Myometrial cell (primary cell): ENCODE data around the gene SPI1. TPM values are rescaled to one million over a fixed set of nuclear protein-coding genes. Genes with fewer than 3 reads are reported as not detected.

ENCODE experiments used
- total RNA-seq: library from RNA; depleted of rRNA; stranded (reverse); fragments of >200 nt; gene quantifications from 2 replicates; pipeline ENCODE4 v1.2.3, GENCODE V29; 2015

SPI1 gene
- not detected in 2 replicates for total RNA-seq

DNA sequence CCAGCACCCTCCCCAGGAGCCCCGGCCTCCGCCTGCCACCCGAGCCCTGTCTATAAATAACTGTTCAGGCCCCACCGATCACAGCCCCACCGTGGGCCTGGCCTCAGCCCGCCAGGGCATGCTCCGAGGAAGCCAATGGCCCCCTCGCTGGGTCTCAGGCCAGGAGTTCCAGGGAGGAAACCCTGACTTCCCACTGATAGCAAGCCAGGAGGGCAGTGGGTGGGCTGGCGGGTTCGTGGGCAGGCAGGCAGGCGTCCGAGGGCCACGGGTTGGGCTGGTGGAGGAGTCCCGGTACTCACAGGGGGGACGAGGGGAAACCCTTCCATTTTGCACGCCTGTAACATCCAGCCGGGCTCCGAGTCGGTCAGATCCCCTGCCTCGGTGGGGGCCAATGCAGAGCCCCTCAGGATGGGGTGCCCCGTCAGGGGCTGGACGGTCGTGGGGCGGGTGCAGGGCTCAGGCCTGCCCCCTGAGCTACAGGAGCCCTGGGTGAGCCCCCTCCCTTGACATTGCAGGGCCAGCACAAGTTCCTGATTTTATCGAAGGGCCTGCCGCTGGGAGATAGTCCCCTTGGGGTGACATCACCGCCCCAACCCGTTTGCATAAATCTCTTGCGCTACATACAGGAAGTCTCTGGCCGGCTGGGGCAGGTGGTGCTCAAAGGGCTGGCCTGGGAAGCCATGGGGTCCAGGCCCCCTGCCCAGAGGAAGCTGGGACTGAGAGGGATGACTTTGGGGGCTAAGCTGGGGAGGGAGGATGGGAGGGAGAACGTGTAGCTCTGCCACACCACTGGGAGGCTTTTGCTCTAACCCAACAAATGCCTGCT is at the start of gene SPI1:
Gene SPI1 (minus strand): TSS at position 538 of the 826 bp plus-strand sequence. CDS start 194 bp downstream, at position 344.

DNA sequence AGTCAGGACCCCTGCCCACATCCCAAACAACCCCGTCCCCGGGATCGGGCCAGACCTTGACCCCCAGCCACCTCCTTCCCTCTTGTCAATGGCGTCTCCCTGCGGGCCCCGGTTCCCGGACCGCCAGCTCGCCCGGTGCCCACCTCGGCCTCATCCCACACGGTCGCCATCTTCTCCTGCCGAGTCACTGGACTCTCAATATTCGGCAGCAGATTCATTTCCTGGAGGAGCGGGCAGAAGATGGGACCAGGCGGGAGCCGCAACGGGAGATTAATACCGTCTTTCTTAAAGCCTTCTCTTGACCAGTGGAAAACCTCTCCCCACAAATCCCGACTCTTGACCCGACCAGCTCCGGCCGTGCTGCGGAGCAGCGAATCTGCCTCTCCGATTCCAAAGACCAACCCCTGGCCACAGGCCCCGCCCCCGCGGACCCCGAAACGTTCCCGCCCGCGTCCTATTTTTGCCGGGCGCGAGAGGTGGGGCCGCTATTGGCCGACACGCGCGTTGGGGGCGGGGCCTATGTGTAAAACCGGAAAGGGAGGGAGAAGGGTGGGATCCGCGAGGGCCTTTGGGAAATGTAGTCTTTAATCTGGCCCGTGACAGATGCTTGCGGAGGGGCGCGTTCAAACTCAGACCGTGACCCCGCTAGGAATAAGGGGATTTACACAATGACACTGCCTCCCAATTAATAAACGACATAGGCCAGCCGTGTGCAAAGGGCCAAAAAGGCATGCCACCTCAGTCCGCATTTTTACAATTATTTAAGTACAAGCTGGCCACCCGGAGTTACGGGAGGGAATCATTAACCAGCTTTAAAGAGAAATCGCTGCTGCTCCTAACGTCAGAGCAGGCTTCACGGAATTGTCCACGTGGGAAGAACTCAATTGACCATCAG is 48.0 kb upstream of the SPI1 start, which contains the start of gene PSMC3:
Gene PSMC3 (minus strand): TSS at position 378 of the 895 bp plus-strand sequence. CDS start 160 bp downstream, at position 218.

DNA sequence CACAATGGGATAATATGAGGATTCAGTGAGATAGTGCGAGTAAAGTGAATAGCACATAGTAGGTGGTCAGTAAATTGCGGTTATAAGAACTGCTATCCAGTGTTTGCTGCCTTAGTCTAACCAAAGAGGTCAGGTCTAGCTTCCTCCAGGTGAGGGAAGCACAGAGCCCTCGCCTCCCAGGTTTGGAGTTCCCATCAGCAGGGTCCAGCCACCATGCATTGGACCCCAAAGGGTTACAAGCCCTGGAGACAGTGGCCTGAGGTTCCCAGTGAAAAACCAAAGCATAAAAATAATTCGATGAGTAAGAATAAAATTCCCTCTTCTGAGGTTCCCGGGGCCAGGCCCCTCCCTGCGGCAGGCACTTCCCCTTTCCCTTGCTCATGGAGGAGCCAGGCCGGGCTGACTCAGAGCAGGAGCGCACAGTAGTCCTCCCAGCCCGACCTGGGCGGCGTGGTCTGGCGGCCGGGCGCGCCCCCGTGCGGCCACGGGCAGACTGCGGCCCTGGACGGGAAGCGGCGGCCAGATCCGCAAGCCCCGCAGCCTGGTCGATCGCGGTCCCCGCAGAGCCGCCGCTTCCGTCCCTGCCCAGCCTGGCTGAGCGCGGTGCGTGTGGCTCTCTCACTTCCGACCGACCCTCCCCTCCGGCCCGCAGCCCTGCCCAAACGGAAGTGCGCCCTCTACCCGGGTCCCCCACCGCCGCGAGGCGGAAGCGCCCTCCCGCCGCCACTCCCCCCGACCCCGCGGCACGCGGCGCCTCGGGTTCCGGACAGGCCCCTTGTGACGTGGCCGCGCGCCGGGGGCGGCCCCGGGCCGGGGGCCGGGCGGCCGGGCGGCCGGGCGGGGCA is 29.6 kb upstream of the SPI1 start, which contains the start of gene SLC39A13:
Gene SLC39A13 (plus strand): TSS at position 845 of the 845 bp plus-strand sequence. CDS start 1,505 bp downstream, outside the sequence.

DNA sequence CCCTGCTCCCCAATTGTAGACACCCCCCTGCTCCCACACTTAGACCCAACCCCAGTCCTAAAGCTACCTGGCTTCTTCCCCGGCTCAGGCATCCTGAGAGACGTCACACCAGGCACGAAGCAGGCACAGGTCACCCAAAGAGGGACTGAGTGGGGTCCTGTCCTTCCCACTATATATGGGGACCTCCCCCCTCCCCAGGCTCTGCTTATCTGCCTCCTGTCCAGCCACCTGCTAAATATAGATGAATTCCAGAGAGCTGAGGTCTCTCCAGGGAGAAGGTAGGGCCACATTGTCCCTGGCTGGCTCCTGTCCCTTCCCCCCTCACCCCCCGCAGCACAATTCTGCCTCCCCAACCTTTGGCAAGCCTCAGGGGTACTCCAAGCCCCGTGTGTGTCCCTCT is 25.8 kb downstream of the SPI1 start, which contains the start of gene MYBPC3:
Gene MYBPC3 (minus strand): TSS at position 147 of the 400 bp plus-strand sequence. CDS start 55 bp downstream, at position 92.

Other genes starting within 250 kb of the SPI1 start
- gene ARFGAP2, start 201.7 kb downstream of the SPI1 start, total RNA-seq = 134 and 172 TPM in 2 replicates
- gene PACSIN3, start 192.1 kb downstream of the SPI1 start, total RNA-seq = 32.8 and 33.7 TPM in 2 replicates
- 57.1 and 62.3 TPM in 2 replicates for gene DDB2, start 163.6 kb downstream of the SPI1 start, total RNA-seq
- gene ACP2, start 129.7 kb downstream of the SPI1 start, total RNA-seq = 38.3 and 42.2 TPM in 2 replicates
- 41.8 and 47.0 TPM in 2 replicates for gene NR1H3, start 120.6 kb downstream of the SPI1 start, total RNA-seq
- 22.5 and 26.8 TPM in 2 replicates for gene MADD, start 108.4 kb downstream of the SPI1 start, total RNA-seq
- not detected in 2 replicates for gene MYBPC3, start 25.8 kb downstream of the SPI1 start, total RNA-seq
- 157 and 162 TPM in 2 replicates for gene SLC39A13, start 30.0 kb upstream of the SPI1 start, total RNA-seq
- gene PSMC3, start 47.9 kb upstream of the SPI1 start, total RNA-seq = 258 and 272 TPM in 2 replicates
- gene RAPSN, start 70.6 kb upstream of the SPI1 start, total RNA-seq = 0.18 TPM in 1 of 2 replicates, not detected in the other
- 60.5 and 101 TPM in 2 replicates for gene CELF1, start 174.6 kb upstream of the SPI1 start, total RNA-seq
- gene PTPMT1, start 187.1 kb upstream of the SPI1 start, total RNA-seq = 120 and 148 TPM in 2 replicates
- 22.9 and 28.3 TPM in 2 replicates for gene KBTBD4, start 200.4 kb upstream of the SPI1 start, total RNA-seq
- gene NDUFS3, start 200.5 kb upstream of the SPI1 start, total RNA-seq = 82.4 and 101 TPM in 2 replicates
- gene FAM180B, start 208.1 kb upstream of the SPI1 start, total RNA-seq = not detected in 2 replicates
- gene C1QTNF4, start 215.9 kb upstream of the SPI1 start, total RNA-seq = 2.6 and 3.2 TPM in 2 replicates